ENCODE data around the gene MEGF6.

DNA sequence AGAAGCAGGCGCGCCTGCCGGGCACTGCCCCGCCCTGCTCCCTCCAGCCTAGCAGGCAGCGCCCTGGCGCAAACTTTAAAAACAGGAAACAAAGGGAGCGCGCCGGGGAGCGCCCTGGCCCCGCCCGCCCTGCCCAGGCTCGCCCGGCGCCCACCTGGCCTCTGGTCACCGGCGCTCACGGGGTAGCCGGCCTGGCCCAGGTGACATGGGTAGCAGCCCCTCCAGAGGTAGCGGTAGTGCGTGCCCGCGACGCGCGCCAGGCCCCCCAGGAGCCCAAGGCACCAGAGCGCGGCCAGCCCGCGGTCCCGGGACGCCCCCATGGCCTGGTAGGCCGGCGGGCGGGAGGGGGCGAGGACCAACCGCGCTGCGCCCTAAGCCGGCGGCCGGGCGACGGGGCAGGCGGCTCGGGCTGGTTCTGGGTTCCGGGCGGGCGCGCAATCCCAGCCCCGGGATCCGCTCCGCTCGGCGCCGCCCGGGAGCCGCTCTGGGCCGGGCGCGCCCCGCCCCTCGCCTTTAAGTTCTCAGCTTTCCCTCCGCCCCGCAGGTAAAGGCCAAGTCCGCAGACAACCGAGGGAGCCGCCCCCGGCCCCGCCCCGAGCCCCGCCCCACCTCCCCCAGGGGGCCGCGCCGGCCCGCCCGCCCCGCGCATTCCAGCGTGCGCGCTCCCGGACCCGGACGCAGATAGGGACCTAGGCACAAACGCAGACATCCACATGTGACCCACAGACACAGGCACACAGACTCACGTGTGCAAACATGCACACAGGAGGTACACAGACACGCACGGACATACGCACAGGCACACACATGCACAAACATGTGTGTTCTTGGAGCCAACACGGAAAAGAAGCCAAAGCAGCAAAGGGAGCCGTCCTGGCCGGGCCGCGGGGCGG, 80.1 kb downstream of the MEGF6 start:
- TF ChIP-seq, protein P1, sequence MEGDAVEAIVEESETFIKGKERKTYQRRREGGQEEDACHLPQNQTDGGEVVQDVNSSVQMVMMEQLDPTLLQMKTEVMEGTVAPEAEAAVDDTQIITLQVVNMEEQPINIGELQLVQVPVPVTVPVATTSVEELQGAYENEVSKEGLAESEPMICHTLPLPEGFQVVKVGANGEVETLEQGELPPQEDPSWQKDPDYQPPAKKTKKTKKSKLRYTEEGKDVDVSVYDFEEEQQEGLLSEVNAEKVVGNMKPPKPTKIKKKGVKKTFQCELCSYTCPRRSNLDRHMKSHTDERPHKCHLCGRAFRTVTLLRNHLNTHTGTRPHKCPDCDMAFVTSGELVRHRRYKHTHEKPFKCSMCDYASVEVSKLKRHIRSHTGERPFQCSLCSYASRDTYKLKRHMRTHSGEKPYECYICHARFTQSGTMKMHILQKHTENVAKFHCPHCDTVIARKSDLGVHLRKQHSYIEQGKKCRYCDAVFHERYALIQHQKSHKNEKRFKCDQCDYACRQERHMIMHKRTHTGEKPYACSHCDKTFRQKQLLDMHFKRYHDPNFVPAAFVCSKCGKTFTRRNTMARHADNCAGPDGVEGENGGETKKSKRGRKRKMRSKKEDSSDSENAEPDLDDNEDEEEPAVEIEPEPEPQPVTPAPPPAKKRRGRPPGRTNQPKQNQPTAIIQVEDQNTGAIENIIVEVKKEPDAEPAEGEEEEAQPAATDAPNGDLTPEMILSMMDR (IDR thresholded peaks at IDR 0.05): peak in 1 of 3 donors; percentile 15
- TF ChIP-seq POLR2AphosphoS5 (IDR thresholded peaks at IDR 0.05): peak in 2 of 3 donors; percentile 20 to 65
